WTC11 (cell line): ENCODE data around the gene GALNT15. TPM values are rescaled to one million over a fixed set of nuclear protein-coding genes. Genes with fewer than 3 reads are reported as not detected.

Experiments
- ATAC-seq: fragments of 200-7000 bp; cut with Tn5 transposase; 2 replicates; pipeline ENCODE4 v1.10.0; 2021; ENCODE audit warnings: mild to moderate bottlenecking, moderate library complexity
- CTCF ChIA-PET: fragments of 300-600 bp; sonication (Branson Sonifier 250); formaldehyde crosslinking; loops from one replicate; lab custom pipeline; 2021; ENCODE audit warnings: antibody characterized with exemption; lab: Charles Lee
- POLR2A ChIA-PET: fragments of 350-600 bp; sonication (Branson Sonifier 250); formaldehyde crosslinking; loops from one replicate; lab custom pipeline; 2021; ENCODE audit warnings: antibody characterized with exemption; lab: Charles Lee
- DNase-seq: peaks from one replicate; pipeline ENCODE4 v3.0.0; 2021; ENCODE audit warnings: low spot score
- H3K27ac Mint-ChIP-seq: 2 replicates; pipeline ENCODE4 v1.8.0; 2021; ENCODE audit warnings: mixed read lengths
- H3K27me3 Mint-ChIP-seq: 2 replicates; pipeline ENCODE4 v1.8.0; 2021; ENCODE audit warnings: low read depth, mild to moderate bottlenecking, moderate library complexity, mixed read lengths
- H3K36me3 Mint-ChIP-seq: 2 replicates; pipeline ENCODE4 v1.8.0; 2021; ENCODE audit warnings: mixed read lengths
- H3K4me1 Mint-ChIP-seq: 2 replicates; pipeline ENCODE4 v1.8.0; 2022; ENCODE audit warnings: mixed read lengths
- H3K4me3 Mint-ChIP-seq: 2 replicates; pipeline ENCODE4 v1.8.0; 2021; ENCODE audit warnings: mild to moderate bottlenecking, moderate library complexity, mixed read lengths
- H3K9me3 Mint-ChIP-seq: 2 replicates; pipeline ENCODE4 v1.8.0; 2021; ENCODE audit warnings: mixed read lengths
- GRHL2 ChIP-seq: fragments of 250-450 bp; sonication (Bioruptor Pico); IDR thresholded peaks from 2 replicates; pipeline ENCODE4 v1.8.0; 2022; ENCODE audit warnings: mild to moderate bottlenecking, moderate library complexity; ENCODE audit not compliant: insufficient replicate concordance, severe bottlenecking
- RELA ChIP-seq: sonication (generic); formaldehyde crosslinking; IDR thresholded peaks from 2 replicates; pipeline ENCODE4 v1.8.1; 2022; ENCODE audit warnings: missing genetic modification reagents, mild to moderate bottlenecking, borderline replicate concordance
- TEAD4 ChIP-seq: sonication (generic); formaldehyde crosslinking; IDR thresholded peaks from 2 replicates; pipeline ENCODE4 v1.8.0; 2022; ENCODE audit warnings: mild to moderate bottlenecking, missing genetic modification reagents
- ZNF416 ChIP-seq: fragments of 250-450 bp; sonication (Bioruptor Pico); IDR thresholded peaks from 2 replicates; pipeline ENCODE4 v1.9.0; 2021; ENCODE audit warnings: mild to moderate bottlenecking, inconsistent platforms
- total RNA-seq: library from RNA; stranded (reverse); gene quantifications from 3 replicates; pipeline ENCODE4 v1.2.3, GENCODE V29; 2021
- TF ChIP-seq, protein P1 (sequence below): sonication (generic); formaldehyde crosslinking; IDR thresholded peaks from 2 replicates; pipeline ENCODE4 v1.8.0; 2023; ENCODE audit warnings: mild to moderate bottlenecking, missing genetic modification reagents
- TF ChIP-seq, protein P2 (sequence below): sonication (generic); formaldehyde crosslinking; IDR thresholded peaks from 2 replicates; pipeline ENCODE4 v1.8.1; 2023; ENCODE audit warnings: mild to moderate bottlenecking, missing genetic modification reagents, moderate library complexity
- TF ChIP-seq, protein P3 (sequence below): sonication (generic); formaldehyde crosslinking; IDR thresholded peaks from 2 replicates; pipeline ENCODE4 v1.8.1; 2022; ENCODE audit warnings: mild to moderate bottlenecking, missing genetic modification reagents, moderate library complexity, borderline replicate concordance
- TF ChIP-seq, protein P4 (sequence below): sonication (generic); formaldehyde crosslinking; IDR thresholded peaks from 2 replicates; pipeline ENCODE4 v1.8.1; 2022; ENCODE audit warnings: mild to moderate bottlenecking, moderate library complexity, missing genetic modification reagents
- TF ChIP-seq, protein P5 (sequence below): sonication (generic); formaldehyde crosslinking; IDR thresholded peaks from 2 replicates; pipeline ENCODE4 v1.8.0; 2022; ENCODE audit warnings: mild to moderate bottlenecking, missing genetic modification reagents
- TF ChIP-seq, protein P6 (sequence below): sonication (generic); formaldehyde crosslinking; IDR thresholded peaks from 2 replicates; pipeline ENCODE4 v1.8.0; 2022; ENCODE audit warnings: mild to moderate bottlenecking, missing genetic modification reagents
- TF ChIP-seq, protein P7 (sequence below): fragments of 250-450 bp; sonication (Bioruptor Pico); IDR thresholded peaks from 2 replicates; pipeline ENCODE4 v1.8.0; 2021; ENCODE audit warnings: mild to moderate bottlenecking
- TF ChIP-seq, protein P8 (sequence below): sonication (generic); formaldehyde crosslinking; IDR thresholded peaks from 2 replicates; pipeline ENCODE4 v1.8.1; 2022; ENCODE audit warnings: low read depth, mild to moderate bottlenecking, moderate library complexity, missing genetic modification reagents, borderline replicate concordance

GALNT15 gene
- total RNA-seq, 1 experiment from 2014 or later: 0.15 TPM

DNA sequence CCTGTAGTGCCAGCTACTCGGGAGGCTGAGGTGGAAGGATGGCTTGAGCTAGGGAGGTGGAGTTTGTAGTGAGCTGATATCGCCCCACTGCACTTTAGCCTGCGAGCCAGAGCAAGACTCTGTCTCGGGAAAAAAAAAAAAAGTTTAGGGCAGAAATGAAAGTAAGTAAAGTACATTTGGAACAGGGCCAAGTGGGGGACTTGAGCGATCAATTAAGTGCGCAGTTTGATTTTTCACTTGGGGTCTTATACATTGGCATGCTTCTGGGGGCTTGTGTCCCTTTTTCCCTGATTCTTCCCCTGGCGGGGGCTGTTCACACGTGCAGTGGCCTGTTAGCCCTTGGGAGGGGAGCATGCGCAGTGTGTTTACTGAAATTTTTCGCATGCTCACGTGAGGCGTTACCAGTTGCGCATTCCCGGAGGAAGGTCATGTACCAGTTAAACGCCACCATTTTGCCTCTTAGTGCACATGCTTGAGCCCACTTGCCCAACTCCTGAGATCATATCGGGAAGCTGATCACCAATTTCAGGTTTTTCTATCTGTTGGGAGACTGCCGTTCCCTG is 42.0 kb downstream of the GALNT15 start:
- Mint-ChIP-seq H3K4me3 (no peak overlapping the region), H3K9me3 (no peaks in the 10 kb centered on the region), H3K4me1 (no peaks in the 10 kb centered on the region), H3K27ac (no peak overlapping the region), H3K27me3 (peaks cover 7% of the 10 kb centered on the region; the same call in 1 of the 2 replicates), H3K36me3 (no peaks in the 10 kb centered on the region)
- ChIA-PET CTCF (no interaction called here), POLR2A (no interaction called here)
- TF ChIP-seq, protein P1, sequence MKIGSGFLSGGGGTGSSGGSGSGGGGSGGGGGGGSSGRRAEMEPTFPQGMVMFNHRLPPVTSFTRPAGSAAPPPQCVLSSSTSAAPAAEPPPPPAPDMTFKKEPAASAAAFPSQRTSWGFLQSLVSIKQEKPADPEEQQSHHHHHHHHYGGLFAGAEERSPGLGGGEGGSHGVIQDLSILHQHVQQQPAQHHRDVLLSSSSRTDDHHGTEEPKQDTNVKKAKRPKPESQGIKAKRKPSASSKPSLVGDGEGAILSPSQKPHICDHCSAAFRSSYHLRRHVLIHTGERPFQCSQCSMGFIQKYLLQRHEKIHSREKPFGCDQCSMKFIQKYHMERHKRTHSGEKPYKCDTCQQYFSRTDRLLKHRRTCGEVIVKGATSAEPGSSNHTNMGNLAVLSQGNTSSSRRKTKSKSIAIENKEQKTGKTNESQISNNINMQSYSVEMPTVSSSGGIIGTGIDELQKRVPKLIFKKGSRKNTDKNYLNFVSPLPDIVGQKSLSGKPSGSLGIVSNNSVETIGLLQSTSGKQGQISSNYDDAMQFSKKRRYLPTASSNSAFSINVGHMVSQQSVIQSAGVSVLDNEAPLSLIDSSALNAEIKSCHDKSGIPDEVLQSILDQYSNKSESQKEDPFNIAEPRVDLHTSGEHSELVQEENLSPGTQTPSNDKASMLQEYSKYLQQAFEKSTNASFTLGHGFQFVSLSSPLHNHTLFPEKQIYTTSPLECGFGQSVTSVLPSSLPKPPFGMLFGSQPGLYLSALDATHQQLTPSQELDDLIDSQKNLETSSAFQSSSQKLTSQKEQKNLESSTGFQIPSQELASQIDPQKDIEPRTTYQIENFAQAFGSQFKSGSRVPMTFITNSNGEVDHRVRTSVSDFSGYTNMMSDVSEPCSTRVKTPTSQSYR: no peak
- TF ChIP-seq, protein P2, sequence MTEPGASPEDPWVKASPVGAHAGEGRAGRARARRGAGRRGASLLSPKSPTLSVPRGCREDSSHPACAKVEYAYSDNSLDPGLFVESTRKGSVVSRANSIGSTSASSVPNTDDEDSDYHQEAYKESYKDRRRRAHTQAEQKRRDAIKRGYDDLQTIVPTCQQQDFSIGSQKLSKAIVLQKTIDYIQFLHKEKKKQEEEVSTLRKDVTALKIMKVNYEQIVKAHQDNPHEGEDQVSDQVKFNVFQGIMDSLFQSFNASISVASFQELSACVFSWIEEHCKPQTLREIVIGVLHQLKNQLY: no peak
- TF ChIP-seq TEAD4 (CRISPR knock-in tag): no peak
- TF ChIP-seq GRHL2 (CRISPR knock-in tag): no peak
- TF ChIP-seq, protein P3, sequence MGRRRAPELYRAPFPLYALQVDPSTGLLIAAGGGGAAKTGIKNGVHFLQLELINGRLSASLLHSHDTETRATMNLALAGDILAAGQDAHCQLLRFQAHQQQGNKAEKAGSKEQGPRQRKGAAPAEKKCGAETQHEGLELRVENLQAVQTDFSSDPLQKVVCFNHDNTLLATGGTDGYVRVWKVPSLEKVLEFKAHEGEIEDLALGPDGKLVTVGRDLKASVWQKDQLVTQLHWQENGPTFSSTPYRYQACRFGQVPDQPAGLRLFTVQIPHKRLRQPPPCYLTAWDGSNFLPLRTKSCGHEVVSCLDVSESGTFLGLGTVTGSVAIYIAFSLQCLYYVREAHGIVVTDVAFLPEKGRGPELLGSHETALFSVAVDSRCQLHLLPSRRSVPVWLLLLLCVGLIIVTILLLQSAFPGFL (CRISPR knock-in tag): no peak
- TF ChIP-seq, protein P4, sequence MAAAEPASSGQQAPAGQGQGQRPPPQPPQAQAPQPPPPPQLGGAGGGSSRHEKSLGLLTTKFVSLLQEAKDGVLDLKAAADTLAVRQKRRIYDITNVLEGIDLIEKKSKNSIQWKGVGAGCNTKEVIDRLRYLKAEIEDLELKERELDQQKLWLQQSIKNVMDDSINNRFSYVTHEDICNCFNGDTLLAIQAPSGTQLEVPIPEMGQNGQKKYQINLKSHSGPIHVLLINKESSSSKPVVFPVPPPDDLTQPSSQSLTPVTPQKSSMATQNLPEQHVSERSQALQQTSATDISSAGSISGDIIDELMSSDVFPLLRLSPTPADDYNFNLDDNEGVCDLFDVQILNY (CRISPR knock-in tag): no peak
- TF ChIP-seq, protein P5, sequence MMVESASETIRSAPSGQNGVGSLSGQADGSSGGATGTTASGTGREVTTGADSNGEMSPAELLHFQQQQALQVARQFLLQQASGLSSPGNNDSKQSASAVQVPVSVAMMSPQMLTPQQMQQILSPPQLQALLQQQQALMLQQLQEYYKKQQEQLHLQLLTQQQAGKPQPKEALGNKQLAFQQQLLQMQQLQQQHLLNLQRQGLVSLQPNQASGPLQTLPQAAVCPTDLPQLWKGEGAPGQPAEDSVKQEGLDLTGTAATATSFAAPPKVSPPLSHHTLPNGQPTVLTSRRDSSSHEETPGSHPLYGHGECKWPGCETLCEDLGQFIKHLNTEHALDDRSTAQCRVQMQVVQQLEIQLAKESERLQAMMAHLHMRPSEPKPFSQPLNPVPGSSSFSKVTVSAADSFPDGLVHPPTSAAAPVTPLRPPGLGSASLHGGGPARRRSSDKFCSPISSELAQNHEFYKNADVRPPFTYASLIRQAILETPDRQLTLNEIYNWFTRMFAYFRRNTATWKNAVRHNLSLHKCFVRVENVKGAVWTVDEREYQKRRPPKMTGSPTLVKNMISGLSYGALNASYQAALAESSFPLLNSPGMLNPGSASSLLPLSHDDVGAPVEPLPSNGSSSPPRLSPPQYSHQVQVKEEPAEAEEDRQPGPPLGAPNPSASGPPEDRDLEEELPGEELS (CRISPR knock-in tag): no peak
- no peak for TF ChIP-seq RELA (CRISPR knock-in tag)
- TF ChIP-seq, protein P6, sequence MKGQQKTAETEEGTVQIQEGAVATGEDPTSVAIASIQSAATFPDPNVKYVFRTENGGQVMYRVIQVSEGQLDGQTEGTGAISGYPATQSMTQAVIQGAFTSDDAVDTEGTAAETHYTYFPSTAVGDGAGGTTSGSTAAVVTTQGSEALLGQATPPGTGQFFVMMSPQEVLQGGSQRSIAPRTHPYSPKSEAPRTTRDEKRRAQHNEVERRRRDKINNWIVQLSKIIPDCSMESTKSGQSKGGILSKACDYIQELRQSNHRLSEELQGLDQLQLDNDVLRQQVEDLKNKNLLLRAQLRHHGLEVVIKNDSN (CRISPR knock-in tag): no peak
- TF ChIP-seq, protein P7, sequence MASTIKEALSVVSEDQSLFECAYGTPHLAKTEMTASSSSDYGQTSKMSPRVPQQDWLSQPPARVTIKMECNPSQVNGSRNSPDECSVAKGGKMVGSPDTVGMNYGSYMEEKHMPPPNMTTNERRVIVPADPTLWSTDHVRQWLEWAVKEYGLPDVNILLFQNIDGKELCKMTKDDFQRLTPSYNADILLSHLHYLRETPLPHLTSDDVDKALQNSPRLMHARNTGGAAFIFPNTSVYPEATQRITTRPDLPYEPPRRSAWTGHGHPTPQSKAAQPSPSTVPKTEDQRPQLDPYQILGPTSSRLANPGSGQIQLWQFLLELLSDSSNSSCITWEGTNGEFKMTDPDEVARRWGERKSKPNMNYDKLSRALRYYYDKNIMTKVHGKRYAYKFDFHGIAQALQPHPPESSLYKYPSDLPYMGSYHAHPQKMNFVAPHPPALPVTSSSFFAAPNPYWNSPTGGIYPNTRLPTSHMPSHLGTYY (CRISPR knock-in tag): no peak
- DNase-seq (no peak), ATAC-seq (no peak)

DNA sequence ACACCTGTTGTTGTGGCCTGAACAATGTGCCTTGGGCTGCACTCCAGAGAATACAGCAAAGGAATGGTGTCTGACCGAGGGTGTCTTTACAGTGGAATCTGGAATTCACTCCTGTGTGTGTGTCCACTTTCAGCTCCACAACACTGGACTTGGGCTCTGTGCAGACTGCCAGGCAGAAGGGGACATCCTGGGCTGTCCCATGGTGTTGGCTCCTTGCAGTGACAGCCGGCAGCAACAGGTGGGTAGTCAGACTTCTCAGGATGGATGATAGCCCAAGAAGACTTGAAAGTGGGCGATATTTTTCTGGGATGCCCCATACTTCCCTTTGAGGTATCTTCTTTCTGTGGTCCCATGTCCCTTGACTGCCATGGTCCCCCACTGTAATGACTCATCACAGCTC is 45.3 kb downstream of the GALNT15 start:
- H3K36me3 Mint-ChIP-seq: no peaks in the 10 kb centered on the region
- DNase-seq (no peak), ATAC-seq (no peak)
- ChIA-PET CTCF (no interaction called here), POLR2A (no interaction called here)
- H3K27ac Mint-ChIP-seq: no peak overlapping the region
- H3K27me3 Mint-ChIP-seq: peaks cover 8% of the 10 kb centered on the region; the same call in 1 of the 2 replicates
- TF ChIP-seq, protein P8, sequence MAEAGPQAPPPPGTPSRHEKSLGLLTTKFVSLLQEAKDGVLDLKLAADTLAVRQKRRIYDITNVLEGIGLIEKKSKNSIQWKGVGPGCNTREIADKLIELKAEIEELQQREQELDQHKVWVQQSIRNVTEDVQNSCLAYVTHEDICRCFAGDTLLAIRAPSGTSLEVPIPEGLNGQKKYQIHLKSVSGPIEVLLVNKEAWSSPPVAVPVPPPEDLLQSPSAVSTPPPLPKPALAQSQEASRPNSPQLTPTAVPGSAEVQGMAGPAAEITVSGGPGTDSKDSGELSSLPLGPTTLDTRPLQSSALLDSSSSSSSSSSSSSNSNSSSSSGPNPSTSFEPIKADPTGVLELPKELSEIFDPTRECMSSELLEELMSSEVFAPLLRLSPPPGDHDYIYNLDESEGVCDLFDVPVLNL (CRISPR knock-in tag): no peak
- TF ChIP-seq ZNF416: no peak
- no peak overlapping the region for H3K4me3 Mint-ChIP-seq
- no peaks in the 10 kb centered on the region for H3K4me1 Mint-ChIP-seq
- H3K9me3 Mint-ChIP-seq: no peaks in the 10 kb centered on the region
